Dedifferentiated amniotic fluid mesenchymal stem cell (primary cell): ENCODE results near the gene GNG3.
"Not testable (repeated sequence)": the region's sequence is repeated elsewhere in the genome, so short reads cannot be mapped to it uniquely, and the experiment has no call there.

Experiments used
- DNase-seq: peaks from one replicate; pipeline ENCODE4 v3.0.0-alpha.2; 2016; ENCODE audit errors: extremely low spot score

Gene GNG3

DNA sequence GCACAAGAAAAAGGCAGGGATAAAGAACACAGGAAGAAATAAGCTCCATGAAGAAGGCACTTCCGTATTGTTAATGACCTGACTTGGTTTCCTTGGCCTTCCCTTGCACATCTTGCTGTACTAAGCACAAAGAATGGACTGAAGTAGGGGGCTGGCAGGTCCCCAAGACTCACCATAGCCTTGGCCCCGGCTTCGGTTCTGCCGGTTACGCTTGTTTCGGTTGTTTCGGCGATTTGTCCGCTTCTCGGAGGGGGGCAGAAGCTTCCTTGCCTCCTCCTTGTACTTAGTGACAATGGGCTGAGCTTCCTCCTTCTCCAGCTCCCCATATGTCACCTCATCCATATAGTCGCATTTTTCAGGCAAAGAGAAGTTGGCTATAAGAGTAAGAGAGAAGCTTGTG, 9.3 kb downstream of the GNG3 start:
- no peak for DNase-seq

DNA sequence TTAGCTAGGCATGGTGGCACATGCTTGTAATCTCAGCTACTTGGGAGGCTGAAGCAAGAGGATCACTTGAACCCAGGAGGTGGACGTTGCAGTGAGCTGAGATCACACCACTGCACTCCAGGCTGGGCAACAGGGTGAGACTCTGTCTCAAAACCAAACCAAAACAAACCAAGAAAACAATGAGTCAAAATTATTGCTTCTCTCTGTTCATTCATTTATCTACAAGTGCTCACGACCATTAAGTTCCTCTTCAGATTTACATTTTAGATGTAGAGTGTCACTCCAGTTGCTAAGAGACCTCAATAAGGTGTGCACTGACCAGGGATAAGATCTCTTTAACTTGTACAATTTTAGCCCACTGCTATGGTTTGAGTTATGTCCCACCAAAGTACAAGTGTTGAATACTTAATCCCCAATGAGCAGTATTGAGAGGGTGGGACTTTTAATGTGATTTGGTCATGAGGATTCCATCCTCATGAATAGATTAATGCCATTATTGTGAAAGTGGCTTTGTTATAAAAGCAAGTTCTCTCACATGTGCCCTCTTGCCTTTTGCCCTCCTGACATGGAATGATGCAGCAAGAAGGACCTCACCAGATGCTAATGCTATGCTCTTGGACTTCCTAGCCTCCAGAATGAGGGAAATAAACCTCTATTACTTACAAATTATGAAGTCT, 12.0 kb downstream of the GNG3 start:
- no peak for DNase-seq

DNA sequence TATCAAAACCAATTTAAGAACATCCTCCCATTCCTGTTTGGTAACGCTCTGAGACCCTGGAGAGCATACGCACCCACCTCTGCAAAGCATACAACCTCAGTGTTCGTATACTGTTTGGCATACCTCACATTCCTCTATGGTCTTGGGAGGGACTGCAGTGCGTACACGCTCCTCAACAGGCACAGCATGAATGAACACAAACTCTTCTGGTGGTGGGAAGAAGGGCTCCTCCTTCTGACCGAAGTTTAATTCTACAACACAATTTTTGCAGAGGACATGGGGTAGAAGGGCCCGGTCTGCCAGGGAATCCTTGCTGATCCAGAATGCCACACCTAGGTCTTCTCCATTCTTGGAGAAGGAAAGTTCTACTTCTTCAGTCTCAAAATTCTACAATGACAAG, 14.5 kb downstream of the GNG3 start:
- no peak for DNase-seq

DNA sequence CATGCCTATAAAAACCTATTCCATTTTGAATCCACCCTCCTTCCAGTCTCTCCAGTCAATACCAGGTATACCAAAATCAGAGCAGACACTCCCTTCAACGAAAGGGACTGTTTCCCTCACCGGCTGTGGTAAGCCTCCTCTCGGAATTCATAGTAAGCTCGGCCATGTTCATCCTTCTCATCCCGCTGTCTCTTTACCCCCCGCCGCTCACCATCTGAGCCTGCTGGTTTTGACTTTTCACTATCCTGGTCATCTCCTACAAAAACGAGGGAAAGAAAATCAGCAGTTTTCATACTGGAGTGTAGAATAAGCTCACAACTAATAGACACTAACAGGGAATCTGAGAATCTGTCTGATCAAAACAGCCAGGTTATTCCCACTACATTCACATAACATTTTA, 16.7 kb downstream of the GNG3 start:
- DNase-seq = no peak

DNA sequence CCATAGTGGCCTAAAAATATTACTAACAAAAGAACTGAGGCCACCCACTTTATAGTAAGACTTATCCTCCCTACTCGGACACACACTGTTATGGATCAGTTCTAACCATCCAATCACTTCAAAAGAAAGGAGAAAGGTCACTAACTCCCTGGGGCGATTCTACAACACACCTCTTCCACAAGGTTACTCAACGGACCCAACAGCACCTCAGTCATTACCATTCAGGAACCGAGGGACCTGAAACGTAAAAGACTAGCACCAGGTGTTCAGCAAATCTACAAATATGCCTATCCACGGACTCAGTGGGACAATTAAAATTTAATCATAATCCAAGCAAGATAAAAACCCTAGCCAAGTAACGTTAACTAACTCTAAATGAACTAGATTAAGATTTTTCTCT, 18.2 kb downstream of the GNG3 start:
- DNase-seq = no peak

DNA sequence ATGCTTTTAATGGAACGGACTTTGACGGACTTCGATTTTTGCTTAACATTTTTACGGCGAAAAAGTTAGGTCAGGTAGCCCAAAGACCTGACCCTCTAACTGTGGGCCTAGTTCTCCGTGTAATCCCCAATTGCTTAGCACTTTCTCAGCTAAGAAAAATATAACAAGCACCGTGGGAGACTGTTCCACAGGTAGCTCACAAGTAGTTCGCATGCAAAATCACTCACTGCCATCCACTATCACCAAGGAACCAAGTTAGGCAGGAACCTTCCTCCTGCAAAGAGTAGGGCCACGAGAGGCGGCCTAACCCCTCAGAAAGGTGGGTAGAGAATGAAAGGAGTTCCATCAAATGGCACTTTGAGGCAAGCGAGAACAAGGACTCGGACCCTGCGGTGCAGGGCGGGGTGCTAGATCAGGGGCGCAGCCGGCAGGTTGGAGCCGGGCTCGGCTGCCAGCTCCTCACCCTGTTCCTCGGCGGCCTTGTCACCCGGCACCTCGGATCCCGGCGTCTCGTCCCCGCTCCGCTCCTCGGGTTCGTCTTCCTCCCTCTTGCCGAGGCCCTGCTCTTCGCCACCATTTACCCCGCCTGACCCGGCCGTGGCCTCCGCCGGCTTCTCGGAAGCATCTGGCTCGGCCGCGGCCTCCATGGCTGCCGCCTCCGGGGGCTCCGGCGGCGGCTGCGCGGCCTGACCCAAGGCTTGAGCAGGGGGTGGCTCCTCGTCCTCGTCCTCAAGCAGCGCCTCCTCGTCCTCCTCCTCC, 18.9 kb downstream of the GNG3 start:
- no peak for DNase-seq

DNA sequence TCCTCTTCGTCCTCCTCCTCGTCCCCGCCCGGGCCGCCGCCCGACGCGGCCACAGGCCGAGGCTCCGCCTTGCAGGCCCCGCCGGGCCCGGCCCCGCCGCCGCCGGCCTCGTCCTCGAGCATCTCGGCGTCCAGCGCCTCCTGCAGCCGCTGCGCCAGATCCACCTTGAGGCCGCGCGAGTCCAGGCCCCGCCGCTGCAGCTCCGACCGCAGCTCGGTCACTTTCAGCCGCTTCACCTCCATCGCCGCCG, 19.4 kb downstream of the GNG3 start:
- no peak for DNase-seq

DNA sequence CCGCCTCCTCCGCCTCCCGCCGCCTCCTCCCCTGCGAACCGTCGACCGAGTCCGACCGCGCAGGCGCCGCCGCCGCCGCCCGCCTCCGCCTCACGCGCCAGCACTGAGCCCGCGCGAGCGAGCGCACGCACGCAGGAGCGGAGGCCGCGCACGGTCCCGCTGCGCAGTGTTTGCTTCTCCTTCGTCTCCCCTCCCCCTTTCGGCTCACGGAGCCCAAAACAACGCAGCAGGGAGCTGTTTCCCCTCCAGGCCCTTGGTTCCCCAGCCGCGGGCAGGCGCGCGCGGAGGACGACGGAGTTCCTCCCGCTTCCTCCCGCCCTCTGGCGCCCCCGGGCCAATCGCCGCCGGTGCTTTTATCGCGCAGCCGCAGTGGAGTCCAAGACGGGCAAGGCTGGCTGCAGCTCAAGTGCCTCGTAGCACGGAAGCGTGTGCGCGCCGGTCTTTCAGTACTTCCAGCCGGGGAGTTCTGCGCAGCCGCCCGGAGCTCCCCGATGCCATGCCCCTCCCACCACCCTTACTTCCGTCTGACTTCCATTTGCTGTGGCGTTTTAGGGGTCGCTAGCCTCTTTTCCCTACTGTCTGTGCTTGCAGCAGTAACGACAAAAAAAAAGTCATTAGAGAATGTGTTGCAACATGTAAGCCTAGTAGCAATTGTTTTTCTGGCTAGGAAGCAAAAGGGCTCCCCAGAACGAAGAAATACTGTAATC, 19.8 kb downstream of the GNG3 start, which contains the start of gene HNRNPUL2:
Gene HNRNPUL2 (minus strand): TSS at position 293 of the 707 bp plus-strand sequence. CDS start 301 bp downstream, outside the sequence.
- peak; percentile 98 for DNase-seq

DNA sequence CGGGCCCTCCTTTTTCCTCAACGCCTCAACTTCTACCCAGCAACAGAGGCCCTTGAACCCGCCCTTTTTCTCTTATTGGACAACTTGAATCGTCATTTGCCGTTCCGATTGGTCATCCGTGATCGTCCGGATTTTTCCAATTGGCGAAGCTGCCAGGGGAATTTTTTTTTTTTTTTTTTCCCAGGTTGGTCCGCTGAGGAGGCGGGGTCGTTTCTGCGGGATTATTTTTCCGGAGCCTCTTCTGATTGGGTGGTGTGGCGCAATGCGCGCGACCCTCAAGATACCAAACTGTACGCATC, 20.3 kb downstream of the GNG3 start:
- DNase-seq = peak; percentile 99

DNA sequence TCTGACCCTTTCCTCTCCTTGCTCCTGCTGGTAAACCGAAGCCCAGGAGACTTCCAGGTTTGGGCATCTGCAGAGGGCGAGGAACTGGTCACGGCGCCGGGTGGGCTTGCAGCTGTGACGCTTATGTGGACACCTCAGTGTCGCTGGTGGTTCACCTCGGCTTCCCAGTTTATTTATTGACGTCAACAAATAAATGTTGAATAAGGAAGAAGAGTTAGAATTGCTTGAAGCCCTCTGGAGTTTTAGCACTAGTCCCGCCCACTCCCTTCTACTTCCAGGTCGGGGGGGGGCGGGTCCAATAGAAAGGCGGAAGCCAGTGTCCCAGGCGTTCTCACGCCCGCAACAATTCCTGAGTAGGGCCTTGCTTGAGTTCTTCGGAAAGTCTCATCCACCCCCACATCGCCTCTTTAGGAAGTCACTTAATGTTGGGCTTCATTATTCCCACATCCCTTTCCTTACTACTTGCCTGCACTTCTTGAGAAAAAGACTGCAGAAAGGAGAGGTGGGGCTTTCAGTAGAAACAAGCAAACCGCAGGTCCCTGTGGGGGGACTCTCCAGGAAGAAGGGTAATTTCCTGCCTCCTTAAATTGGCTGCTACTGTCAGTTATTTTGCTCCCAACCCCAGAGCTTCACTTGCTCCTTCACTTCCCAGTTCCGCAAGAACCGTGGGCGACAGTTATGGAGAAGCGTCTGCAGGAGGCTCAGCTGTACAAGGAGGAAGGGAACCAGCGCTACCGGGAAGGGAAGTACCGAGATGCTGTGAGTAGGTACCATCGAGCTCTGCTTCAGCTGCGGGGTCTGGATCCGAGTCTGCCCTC, 20.9 kb downstream of the GNG3 start, which contains the start of gene TTC9C:
Gene TTC9C (plus strand): TSS at position 316 of the 818 bp plus-strand sequence. CDS start 363 bp downstream, at position 679.
- peak; percentile 85 for DNase-seq

DNA sequence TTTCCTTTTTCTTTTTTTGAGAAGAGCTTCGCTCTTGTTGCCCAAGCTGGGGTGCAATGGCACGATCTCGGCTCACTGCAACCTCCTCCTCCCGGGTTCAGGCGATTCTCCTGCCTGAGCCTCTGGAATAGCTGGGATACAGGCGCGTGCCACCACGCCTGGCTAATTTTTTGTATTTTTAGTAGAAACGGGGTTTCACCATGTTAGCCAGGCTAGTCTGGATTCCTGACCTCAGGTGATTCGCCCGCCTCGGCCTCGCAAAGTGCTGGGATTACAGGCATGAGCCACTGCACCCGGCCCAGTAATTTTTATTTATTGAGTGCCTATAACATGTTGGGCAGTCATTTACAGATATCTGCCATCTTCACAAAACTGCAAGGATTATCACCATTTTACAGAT, 22.6 kb downstream of the GNG3 start:
- not testable (repeated sequence) for DNase-seq

DNA sequence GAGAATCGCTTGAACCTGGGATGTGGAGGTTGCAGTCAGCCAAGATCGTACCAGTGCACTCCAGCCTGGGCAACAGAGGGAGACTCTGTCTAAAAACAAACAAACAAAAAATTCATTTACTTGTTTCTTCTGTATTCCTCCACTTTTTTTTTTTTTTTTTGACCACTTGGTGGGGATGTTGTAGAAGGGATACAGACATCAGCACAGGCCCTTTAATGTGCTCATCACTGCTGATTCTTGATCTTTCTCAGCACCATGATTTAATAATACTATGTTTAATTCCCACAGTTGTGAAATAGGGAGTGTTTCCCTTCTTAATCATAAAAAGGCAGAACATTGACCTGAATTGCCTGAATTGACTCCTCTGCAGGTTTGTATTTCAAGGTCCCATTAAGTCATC, 25.4 kb downstream of the GNG3 start:
- DNase-seq = no peak

DNA sequence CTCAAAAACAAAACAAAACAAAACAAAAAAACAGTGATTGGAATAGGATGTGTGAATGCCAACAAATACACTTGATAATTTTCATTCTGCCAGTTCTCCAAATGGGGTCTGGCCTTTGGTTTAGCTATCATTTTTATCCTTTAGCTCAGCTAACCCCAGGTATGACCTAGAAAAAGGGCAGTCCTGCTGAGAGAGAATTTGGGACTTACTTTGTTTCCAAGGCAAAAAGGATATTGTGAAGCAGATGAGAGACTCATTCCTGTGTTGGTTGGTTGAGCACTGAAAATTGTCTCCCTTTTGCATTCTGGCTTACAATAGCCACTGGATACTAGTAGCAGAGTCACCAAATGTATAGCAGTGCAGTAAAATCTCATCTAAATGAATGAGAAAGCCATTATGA, 29.7 kb downstream of the GNG3 start:
- no peak for DNase-seq

DNA sequence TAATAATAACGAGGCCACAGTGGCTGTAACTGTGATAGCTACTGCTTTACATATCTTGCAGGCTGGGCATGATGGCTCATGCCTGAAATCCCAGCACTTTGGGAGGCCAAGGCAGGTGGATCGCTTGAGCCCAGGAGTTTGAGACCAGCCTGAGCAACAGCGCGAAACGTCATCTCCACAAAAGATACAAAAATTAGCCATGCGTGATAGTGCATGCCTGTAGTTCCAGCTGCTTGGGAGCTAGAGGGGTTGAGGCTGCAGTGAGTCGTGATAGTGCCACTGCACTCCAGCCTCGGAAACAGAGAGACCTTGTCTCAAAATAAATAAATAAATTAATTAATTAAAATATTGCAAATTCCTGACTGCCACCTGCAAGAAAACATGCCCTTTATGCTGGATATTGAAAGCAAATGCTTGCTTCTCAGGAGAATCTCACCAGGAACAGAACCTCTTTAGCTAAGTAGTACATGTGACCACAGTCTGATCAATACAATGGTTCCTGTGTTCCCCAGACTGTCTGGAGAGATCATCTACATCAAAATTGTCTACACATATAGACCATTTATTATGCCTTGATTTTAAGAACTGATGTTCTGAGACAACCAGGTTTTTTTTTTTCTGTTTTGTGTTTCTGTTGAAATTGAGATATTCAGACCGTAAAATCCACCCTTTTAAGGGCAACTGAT, 40.1 kb downstream of the GNG3 start:
- DNase-seq = no peak

DNA sequence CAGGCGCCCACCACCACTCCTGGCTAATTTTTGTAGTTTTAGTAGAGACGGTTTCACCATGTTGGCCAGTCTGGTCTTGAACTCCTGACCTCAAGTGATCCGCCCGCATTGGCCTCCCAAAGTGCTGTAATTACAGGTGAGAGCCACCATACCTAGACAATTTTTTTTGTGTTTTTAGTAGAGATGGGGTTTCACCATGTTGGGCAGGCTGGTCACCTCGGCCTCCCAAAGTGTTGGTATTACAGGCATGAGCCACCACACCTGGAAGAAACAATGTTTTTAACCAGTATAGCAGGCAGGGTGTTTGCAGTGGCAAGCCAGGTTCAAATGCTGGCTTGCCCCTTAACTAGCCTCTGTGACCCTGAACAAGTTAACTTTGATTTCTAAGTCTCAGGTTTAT, 42.5 kb downstream of the GNG3 start:
- DNase-seq = not testable (repeated sequence)

DNA sequence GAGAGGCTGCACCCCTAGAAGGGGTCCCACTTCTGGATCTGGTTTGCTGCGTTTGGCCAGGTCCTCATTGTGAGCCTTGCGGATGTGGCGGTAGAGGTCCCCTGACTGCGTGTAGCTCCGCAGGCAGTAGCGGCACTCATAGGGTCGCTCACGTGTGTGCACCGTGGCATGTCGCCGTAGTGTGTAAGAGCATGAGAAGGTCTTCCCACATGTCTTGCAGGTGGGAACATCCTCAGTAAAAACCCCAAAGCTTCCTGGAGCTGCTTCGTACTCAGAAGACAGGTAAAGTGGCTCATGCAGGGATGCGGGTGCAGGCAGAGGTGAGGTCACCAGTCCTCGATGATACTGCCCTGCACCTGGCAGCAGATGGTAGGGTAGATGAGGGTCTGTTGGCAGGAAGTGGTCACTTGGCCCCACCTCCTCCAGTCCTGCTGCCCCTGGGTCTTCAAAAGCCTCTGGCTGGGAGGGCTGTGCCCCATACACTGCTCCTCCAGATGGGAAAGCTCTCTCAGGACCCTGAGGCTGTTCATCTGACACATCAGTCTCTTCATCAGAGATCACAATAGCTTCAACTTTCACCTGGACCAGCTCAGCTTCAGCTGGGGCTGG, 44.8 kb downstream of the GNG3 start:
- DNase-seq = no peak

DNA sequence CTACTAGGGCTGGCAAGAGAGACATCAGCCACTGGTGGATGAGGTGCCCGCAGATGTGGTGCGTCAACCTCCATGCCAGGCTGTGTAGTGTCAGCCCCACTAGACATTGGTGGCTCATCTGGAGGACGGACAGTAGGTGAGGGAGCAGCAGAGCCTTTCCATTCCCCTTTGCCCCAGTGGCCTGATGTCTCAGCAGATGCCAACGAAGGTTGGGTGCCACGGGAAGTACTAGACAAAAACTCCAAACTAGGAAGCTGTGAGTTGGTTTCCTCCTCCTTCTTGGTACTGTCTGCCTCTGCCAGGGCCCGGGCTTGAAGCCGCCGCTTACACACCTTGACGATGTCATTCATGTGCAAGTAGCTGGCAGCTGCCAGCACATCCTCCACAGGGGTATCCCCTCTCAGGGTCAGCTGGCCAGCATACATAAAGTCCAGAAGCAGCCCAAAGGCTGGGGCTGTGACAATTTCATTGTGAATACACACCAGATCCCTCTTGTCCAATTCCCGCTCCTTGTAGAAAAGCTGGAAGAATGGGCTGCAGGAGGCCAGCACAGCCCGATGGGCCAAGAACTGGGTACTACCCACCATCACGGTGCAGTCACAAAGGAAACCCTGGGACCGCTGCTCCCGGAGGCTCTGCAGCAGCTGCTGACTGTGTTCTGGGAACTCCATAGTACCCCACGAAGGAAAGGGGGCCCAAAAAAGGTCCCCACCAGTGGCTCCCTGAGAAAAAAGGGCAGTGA, 45.7 kb downstream of the GNG3 start:
- DNase-seq = no peak

DNA sequence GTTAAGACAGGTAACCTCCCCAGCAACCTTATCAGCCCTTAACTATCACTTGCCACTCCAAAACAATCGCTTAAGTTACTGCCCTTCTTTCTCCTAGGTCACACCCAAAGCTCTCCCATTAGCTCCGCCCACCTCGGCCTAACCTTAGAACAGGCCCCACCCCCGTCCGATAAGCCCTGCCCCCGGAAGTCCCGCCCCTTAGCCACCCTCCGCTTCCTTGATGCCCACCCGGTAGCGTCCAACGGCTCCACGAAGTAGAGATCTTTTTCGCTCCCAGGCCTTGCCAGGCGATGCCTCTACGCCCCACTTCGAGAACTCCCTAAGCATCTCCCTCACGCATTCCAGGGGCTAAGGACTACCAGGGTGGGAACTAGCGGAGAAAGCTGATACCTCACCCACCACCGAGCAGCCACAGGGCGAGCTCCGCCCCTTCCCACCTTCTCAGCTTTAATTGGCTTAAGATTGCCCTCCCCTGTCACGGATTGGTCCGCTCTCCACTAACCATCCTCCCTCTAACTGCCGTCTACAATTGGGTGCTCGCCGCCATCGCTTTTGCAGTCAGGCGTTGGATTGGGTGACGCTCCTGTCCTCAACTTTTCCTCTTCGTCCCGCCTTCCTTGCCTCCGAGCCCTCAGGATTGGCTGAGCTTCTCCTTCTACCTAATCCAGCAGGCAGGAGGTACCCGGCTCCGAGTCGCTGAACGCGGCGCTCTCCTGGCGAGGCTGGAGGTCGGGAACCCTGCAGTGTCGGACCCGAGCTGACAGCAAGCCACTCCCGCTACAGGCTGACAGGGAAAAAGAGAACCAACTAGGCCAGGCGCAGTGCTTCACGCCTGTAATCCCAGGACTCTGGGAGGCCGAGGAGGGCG, 46.5 kb downstream of the GNG3 start, which contains the start of gene ZBTB3:
Gene ZBTB3 (minus strand): TSS at position 425 of the 868 bp plus-strand sequence. CDS start 496 bp downstream, outside the sequence.
- DNase-seq = peak; percentile 99

DNA sequence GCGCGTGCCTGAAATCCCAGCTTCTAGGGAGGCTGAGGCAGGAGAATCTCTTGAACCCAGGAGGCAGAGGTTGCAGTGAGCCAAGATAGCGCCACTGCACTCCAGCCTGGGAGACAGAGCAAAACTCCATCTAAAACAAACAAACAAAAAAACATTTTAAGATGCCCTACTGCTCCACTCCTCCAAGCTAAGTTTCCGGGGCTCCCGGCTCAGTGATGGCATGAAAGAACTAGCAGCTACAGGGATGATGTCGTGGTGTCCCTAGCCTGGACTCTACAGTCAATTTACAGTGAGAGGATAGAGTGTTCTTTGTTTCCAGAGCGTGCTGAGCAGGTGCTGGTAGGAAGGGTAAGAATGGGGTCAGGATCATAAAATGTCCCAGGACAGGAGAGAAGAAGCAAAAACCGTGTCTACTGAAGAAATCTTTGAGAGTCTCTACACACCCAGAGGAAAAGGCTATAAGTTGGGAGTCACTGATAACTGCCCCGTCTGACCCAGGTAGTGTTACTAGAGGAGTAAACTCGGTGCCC, 47.7 kb downstream of the GNG3 start:
- no peak for DNase-seq
